Left cardiac atrium (tissue), 4 donors: ENCODE measurements around the gene RAD18. TPM values are rescaled to one million over a fixed set of nuclear protein-coding genes. Genes with fewer than 3 reads are reported as not detected.
A peak's percentile ranks its signal among the peaks of the same experiment; 100 is the strongest.

Experiments
- ATAC-seq, 2 donors: fragments of 200-7000 bp; cut with Tn5 transposase; one replicate each; pipeline ENCODE4 v1.9.1; 2020; ENCODE audit warnings: mild to moderate bottlenecking in 2 of 2, moderate library complexity in 2 of 2
- DNase-seq: peaks from one replicate; pipeline ENCODE4 v3.0.0-alpha.2; 2020
- intact Hi-C, 2 donors: fragments of 100-400 bp; cut with DNase I; formaldehyde crosslinking; loops; one replicate each; pipeline versions ENCODE4 v1.14.1 to v1.15.1; 2022 to 2023
- total RNA-seq, 2 donors: library from RNA; stranded (reverse); fragmentation: NEBNext Ultra II Directional; extraction: Animal tissue kit (Norgen Biotek cat#: 25700); gene quantifications; one replicate each; pipeline ENCODE4 v1.2.1, GENCODE V29; 2021
- donor health status: DM: no; HTN: yes; CAD: no.
- donor health status: DM: no; HTN: yes; CAD: no; lungs with severe emphysema.
- donor health status: DM: yes; HTN: yes; CAD: no.
- donor health status: Dilated cardiomyopathy.

RAD18 gene
- total RNA-seq, 2 donors from 2014 or later = 4.2 to 13.5 TPM

GRCh38 chr3:8884630-8885290 is 78.5 kb downstream of the RAD18 start:
- no peak for DNase-seq
- ATAC-seq = no peak
- intact Hi-C loops = no loop called here

GRCh38 chr3:8882642-8883041 is 80.6 kb downstream of the RAD18 start:
- DNase-seq = no peak
- ATAC-seq = no peak
- intact Hi-C loops = no loop called here

DNA sequence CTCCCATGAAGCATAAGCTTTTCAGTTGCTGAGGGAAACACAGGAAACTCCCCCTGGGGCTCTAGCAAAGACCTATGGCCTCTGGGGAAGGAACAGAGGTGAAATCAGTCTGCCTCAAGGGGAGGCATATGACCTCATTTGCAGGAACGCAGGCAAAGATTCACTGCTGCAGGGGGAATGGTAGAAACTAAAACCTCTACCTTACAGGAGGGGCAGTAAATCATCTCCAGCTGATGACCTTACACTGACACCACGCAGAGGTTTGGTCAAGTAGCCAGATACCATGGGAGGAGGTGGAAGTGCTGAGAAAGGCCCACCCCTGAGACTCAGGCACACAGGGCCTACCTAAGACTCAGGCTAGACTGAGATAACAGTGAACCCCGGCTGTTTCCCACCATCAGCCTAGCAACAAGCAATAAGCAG is 81.1 kb downstream of the RAD18 start:
- ATAC-seq (no peak), DNase-seq (no peak)
- intact Hi-C loops = no loop called here

DNA sequence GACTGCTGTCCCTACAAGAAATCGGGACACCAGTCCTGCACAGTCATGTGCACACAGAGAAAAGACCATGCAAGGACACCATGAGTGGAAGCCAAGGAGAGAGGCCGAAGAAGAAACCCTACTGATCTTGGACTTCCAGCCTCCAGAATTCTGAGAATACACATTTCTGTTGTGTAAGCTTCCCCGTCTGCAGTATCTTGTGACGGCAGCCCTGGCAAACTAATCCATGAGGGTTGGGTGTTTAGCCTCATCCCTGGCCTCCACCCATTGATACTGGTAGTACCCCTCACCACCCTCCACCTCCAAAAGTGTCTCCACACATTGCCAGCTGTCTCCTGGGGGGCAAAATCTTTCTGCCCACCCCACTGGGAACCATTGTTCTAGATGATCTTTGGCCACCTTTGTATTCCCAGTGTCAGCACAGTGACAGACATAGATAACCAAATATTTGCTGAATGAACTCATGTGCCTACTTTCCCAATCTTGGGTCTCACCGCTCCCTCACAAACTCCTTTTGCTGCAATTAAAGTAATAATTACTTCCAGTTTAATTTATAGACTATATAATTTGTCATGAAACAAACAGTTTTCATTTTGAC is 83.8 kb downstream of the RAD18 start:
- intact Hi-C loops = no loop called here
- DNase-seq (no peak), ATAC-seq (no peak)

DNA sequence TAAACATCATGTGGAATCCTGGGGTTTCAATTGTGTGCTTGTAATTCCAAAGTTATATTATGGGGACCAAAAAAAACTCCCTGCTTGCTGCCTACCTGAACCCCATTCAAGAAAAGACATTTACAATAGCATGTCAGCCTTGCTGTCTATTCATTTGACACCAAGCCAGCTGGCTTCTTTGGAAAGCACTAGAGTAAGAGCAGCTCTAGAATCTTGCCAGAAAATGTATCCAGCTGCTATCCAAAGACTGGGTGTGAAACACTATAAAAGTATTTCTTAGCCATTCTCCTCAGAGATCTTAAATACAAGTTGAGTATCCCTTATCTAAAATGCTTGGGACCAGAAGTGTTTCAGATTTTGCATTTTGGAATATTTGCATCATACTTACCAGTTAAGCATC is 87.4 kb downstream of the RAD18 start:
- DNase-seq (no peak), ATAC-seq (peak in 1 of 2 donors; percentile 51)
- intact Hi-C loops = no loop called here

DNA sequence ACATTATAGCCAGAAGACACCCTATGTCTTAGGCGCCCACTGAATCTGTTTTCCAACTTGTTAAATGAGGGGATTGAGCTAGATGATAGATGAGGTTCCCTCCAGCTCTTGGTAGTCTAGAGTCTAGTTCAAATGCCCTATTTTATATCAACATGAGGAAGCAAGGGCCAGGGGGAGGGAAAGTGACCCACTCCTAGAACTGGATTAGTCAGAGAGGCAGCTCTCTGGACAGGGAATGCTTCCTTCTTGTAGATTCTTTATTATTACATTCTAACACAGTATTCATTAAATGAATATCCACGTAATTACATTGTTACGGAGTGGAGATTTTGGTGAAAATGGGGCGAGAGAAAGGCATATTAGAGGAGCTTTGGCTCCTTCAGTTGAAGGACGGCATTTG is 89.5 kb downstream of the RAD18 start:
- intact Hi-C loops = no loop called here
- no peak for ATAC-seq
- no peak for DNase-seq

DNA sequence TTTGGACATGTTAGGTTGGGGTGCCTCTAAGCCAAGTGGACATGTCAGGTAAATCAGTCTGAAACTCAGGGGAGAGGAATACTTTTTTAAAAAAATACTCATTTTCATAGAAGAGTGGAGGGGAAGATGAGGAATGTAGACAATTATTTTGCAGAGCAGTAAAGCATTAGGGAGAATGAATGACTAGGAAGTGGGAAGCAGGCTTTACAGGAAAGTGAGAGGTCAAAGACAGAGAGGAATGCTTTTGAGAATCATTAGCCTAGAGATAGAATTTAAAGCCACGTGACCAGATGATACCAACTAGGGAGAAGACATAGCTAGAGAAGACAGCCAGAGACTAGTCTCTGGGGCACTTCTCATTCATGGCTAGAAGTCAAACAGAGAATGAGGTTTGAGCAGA is 91.0 kb downstream of the RAD18 start:
- intact Hi-C loops = no loop called here

DNA sequence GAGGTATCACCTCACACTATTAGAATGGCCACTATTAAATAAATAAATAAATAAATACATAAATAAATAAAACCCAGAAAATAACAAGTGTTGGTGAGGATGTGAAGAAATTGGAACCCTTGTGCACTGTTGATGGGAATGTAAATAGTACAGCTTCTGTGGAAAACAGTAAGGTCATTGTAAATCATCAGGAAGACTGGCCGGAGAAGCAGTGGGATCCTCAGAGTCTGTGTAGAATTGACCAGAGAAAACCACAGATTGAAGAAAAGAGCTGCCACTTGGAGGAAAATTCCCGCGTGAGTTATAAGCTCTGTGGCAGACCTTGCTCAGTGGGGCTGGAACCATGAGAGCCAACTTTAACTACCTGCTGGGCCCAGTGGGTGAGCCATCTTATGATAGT is 92.0 kb downstream of the RAD18 start:
- intact Hi-C loops = no loop called here
- DNase-seq (no peak), ATAC-seq (no peak)

More for the DNA sequence above, 91.0 kb downstream of the RAD18 start:
- DNase-seq (no peak), ATAC-seq (no peak)

DNA sequence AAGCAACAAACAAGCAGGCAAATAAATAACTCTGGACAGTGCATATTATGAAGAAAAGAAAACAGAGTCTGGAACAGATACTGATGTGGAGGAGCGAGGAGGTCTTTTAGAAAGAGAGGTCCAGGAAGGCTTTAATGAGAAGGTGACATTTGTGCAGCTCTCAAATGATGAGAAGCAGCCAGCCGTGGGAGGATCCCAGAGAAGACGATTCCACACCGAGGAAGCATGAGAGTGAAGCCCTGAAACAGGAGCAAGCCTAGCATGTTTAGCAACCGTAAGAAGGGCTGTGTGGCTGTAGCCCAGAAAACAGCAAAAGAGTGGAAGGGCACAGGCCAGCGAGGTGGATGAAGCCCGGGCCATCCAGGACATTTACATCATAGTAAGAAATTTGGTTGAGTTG is 93.1 kb downstream of the RAD18 start:
- no peak for ATAC-seq
- intact Hi-C loops = no loop called here
- no peak for DNase-seq

GRCh38 chr3:8869613-8870012 is 93.7 kb downstream of the RAD18 start:
- ATAC-seq (peak in 1 of 2 donors; percentile 94), DNase-seq (no peak)
- intact Hi-C loops = no loop called here

DNA sequence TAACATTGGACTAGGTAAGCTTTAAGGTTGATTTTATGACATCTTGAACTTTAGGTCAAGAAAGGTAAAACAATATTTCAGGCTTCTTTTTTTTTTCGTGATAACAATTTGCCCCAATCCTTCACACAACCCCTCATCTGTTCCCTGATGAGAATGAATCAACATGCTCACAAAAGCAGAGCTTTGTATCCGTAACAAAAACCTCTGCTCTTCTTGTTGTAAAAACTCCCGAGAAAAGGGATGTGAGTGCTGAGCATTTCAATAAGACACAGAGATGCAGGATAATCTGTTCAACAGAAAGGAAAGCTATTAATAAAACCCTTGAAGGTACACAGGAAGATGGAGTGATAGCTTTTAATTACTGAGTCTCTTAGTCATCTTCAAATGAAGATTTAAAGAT is 94.3 kb downstream of the RAD18 start:
- intact Hi-C loops = no loop called here
- ATAC-seq = no peak
- no peak for DNase-seq

DNA sequence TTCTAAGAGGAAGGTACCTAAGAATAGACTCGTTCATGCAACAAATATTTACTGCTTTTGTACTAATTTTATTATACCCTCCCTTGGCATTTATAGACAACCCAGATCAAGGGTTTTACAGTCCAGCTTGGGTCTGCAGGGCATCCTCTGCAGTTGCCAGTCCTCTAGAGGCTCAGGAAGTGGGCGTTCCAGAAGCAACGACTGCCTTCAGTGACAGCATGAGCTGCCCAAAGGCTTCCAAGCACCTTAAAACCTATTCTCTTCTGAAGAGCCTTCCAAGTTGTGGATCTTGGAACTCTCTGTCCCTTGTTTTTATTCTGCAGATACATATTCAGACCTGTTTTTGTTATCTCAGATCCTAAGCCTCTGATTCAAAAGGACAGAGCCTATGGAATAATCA is 95.6 kb downstream of the RAD18 start:
- ATAC-seq (no peak), DNase-seq (no peak)
- intact Hi-C loops = no loop called here

- intact Hi-C loops = no loop called here
- ATAC-seq = no peak
- no peak for DNase-seq
These were observed 97.6 kb downstream of the RAD18 start for GRCh38 chr3:8865697-8866096.

GRCh38 chr3:8864402-8865350 is 98.6 kb downstream of the RAD18 start:
- intact Hi-C loops = no loop called here
- DNase-seq = no peak
- no peak for ATAC-seq

DNA sequence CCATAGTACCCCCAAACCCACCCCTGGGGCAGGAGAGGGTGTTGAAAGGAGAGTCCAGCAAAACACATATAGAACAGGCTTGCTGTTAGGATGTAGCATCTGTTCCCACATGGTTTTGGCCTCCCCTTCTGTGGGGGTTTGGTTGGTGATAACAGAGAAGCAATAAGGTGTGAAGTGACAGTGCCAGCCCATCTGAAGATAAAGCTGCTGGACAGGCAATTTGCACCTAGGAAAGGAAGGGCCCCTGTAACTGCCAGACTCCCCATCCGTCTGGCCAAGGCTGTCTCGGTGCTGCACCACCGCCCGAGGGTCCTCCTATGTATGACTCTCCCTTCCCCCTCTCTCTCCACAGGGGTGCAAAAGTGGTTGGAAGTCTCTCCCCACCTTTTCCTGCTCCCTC is 99.4 kb downstream of the RAD18 start:
- intact Hi-C loops = no loop called here
- DNase-seq (no peak), ATAC-seq (no peak)

DNA sequence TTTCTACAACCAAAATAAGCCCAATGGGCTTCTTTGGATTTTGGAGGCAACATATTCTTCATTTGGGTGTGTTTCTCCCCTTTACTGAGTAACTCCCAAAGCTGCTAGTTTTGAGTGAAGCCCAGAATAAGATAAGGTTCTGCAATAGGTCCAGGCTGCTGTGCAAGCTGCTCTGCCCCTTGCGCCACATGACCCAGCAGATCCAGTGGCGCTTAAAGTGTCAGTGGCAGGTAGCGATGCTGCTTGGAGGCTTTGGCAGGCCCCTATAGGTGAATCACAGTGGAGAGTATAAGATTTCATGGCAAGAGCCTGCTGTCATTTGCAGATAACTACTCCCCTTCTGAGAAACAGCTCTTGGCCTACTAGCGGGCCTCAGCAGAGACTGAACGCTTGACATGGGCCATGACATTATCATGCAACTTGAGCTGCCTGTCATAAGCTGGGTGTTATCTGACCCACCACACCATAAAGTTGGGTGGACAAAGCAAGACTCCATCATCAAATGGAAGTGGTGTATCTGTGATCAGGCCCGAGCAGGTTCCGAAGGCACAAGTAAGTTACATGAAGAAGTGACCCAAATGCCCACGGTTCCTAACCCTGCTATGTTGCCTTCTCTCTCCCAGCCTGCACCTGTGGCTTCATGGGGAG is 105.4 kb downstream of the RAD18 start:
- DNase-seq (no peak), ATAC-seq (no peak)
- intact Hi-C loops = no loop called here

DNA sequence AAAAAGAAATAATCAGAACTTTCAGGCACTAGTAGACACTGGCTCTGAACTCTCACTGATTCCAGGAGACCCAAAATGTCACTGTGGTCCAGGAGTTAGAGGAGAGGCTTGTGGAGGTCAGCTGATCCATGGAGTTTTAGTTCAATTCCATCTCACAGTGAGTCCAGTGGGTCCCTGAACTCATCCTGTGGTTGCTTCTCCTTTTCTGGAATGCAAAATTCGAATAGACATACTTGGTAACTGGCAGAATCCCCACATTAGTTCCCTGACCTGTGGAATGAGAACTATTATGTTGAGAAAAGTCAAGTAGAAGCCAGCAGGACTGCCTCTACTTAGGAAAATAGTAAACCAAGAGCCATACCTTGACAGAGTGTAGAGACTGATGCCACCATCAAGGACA is 106.6 kb downstream of the RAD18 start:
- intact Hi-C loops = no loop called here
- ATAC-seq (no peak), DNase-seq (no peak)

GRCh38 chr3:8856071-8856470 is 107.2 kb downstream of the RAD18 start:
- intact Hi-C loops = no loop called here
- no peak for DNase-seq
- no peak for ATAC-seq

DNA sequence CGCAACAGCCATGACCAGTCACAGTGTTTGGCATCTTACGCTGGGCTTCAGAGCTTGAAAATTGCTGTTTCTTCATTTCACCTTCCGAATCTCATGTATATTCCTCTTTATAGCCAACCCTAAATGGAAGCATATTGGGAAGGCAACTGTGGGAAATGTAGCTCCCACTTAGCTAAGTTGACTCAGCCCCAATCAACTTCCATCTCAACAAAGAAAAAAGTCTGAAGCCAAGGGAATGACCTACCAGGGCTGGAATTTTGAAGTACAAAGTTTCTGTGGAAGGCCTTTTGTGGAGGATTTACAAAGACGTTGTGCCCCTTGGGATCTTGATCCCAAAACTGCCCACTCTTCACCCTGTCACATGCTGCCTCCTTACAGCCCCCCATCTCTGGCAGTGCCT is 108.6 kb downstream of the RAD18 start:
- DNase-seq (no peak), ATAC-seq (no peak)
- intact Hi-C loops = no loop called here

DNA sequence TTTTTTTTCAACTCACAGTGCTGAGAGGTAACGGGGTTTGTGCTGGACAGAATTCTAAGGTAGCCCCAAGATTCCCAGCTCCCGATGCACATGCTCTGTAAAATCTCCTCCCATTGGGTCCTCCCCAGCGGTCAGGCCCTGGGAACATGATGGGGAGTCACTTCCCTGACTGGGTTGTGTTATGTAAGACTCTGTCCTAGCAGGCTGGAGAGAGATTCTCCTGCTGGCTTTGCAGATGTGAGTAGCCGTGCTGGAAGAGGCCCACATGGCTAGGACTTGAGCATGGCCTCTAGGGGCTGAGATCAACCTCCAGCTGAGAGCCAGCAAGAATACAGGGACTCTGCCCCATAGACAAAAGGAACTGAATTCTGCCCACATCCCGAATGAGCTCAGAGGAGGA is 110.2 kb downstream of the RAD18 start:
- intact Hi-C loops = no loop called here
- DNase-seq (no peak), ATAC-seq (peak in 1 of 2 donors; percentile 67)
